ENCODE data around the gene GNG7.

The GNG7 gene

DNA sequence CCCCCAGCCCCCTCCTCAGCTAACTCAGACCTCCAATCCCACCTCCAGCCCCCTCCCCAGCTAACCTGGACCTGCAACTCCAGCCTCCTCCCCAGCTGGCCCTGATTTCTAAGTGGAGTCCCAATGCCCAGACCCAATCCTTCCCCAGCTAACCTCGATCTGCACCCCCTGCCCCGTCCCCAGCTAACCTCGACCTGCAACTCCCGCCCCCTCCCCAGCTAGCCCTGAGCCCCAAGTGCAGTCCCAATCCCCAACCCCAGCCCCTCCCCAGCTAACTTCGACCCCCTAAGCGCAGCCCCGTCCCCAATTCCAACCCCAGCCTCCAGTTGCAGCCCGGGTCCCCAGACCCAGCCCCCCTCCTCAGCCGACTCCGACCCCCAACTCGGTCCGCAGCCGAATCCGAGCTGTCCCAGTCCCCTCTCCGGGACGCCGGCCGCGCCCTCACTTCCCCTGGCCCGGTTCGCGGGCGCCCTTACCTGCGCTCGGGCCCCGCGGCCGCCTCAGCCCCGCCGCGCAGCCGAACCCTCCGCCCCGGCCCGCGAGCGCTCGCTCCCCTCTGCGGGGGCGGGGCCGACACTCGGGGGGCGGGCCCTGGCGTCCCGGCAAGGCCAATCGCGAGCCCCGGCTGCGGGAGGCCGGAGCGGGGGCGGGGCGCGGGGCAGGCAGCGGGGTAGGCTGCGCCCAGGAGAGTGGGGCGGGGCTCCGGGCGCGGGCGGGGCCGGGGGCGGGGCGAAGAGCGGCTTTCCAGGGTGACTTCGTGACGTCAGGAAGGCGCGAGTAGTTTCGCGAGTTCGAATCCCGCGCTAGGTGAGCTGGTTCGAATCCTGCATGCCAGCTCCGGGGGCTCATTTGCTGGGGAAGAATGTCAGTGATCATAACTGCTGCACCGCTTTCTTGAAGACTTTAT lies at the start of gene GNG7:
GNG7 (minus strand) TSS at position 525 of the 907 bp plus-strand sequence. CDS start 182,006 bp downstream, outside the sequence.
- peak; percentile 94 for DNase-seq (ENCODE audit: low spot score)

DNA sequence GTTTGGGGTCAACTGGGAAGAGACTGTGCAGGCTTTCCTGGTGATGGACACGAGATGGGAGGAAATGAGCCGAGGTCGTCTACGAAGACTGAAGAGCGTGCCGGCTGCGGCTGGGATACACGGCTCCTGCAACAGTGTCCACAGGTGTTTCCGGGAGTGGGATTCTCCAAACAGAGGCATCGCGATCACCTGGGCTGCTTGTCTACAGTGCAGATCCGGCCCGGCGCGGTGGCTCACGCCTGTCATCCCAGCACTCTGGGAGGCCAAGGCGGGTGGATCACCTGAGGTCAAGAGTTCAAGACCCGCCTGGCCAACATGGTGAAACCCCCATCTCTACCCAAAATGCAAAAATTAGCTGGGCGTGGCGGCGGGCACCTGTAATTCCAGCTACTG lies 48.9 kb upstream of the GNG7 start:
- no peak for DNase-seq (ENCODE audit: low spot score)

DNA sequence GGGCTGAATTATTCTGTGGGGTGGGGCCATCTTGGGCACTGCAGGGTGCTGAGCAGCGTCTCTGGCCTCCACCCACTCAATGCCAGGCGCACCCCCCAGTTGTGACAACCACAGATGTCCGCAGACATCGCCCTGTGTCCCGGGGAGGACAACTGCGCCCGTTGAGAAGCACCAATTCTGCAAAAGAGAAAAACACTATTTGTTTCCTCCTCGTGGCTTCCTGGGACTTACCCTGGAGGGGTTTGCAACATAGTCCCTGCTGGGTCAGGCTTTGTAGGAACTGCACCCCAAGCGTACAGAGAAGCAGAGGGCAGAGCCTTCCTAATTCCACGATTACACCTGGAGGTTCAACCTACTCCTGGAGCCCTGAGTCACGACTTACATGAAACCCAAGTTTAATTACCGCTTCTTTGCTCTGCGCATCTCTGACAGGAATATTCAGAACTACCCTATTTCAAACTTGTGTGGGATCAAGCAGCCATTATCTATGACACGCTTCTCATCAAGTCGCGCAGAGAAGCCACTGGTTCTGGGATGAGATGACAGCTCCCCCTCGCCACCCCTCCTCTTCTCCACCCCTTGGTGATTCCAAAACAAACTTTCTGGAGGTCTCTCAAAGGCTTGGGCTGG lies 48.4 kb upstream of the GNG7 start:
- DNase-seq (ENCODE audit: low spot score) = no peak

DNA sequence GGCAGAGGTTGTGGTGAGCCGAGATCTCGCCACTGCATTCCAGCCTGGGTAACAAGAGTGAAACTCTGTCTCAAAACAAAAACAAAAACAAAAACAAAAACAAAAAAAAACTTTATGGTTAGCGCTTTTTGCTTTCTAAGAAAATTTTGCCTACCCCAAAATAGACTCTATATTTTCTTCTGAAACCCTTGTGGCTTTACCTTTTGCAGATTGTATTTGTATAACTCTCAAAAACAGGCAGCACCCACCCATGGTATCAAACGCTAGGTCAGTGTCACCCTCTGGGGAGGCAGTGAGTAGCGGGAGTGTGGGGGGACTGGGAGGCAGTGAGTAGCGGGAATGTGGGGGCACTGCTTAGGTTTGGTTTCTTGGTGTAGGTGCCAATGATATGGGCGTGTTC lies 44.9 kb upstream of the GNG7 start:
- DNase-seq (ENCODE audit: low spot score) = no peak

DNA sequence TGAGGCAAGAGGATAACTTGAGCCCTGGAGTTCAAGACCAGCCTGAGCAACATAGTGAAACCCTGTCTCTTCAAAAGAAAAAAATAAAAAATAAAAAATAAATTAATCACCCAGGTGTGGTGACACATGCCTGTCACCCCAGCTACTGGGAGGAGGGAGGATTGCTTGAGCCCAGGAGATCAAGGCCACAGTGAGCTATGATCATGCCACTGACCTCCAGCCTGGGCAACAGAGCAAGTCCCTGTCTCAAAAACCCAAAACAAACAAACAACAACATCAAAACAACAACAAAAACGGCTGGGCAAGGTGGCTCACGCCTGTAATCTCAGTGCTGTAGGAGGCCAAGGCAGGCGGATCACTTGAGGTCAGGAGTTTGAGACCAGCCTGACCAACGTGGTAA lies 41.6 kb upstream of the GNG7 start:
- no peak for DNase-seq (ENCODE audit: low spot score)

DNA sequence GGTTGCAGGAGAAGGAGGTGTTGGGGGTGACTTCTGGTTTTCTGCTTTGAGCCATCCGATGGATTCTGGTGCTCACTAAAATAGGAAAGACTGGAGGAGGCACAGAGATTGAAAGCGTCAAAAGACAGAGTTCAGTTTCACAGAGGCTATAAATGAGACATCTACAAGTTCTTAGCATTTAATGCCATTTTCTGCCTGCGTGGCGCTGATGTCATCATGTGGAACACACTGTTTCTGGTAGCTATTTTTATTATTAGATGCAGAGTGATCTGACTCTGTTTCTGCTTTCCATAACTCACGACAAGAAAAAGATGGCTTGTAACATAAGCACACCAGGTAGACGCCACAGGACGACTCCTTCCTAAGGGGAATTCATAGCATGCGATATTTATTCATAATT lies 40.6 kb upstream of the GNG7 start:
- no peak for DNase-seq (ENCODE audit: low spot score)

DNA sequence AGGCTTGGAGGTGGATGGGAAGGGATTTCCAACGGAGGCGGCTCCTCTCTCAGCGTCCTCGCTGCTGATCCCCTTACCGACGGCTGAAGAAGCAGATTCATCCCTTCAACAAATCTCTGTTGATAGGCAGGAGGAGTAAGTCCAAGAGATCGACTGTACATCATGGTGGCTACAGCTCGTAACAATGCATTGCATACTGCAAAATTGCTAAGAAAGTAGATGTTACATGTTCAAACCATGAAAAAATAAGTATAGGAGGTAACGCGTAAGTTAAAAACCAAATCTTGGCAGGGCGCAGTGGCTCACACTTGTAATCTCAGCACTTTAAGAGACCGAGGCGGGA lies 37.8 kb upstream of the GNG7 start:
- DNase-seq (ENCODE audit: low spot score) = no peak

DNA sequence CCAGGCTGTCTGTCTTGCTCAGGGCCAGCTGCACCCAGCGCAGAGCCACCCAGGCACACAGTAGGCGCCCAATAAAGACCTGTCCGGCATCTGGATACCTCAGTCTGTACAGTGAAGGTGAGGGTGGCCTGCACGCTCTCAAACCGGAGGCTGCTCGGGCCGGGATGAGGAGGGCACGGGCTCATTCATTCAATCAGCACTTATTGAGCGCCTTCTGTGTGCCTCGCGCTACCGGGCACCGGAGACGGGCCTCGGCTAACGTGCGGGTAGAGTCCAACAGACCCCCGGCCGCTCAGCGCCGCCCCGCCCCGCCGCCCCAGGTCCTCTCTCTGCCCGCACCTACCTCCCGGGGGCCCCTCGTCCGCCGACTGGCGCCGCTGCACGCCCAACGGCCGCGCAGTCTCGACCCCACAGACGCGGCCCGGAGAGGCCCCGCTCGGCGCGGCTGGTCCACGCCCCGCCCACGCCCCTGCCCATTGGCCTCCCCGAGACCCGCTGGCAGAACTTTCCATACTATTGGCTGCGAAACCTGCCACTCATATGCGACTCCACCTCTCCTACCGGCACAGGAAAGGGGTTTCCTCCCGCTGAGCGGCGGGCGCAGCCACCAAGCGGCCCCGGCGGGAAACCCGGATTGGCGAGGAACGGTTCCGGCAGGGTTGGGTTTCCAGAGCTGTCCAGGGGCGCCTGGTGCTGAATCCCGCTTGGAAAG lies 37.3 kb upstream of the GNG7 start, which contains the start of gene SLC39A3:
SLC39A3 (minus strand) TSS at position 416 of the 712 bp plus-strand sequence. CDS start 2,760 bp downstream, outside the sequence.
- peak; percentile 99 for DNase-seq (ENCODE audit: low spot score)

DNA sequence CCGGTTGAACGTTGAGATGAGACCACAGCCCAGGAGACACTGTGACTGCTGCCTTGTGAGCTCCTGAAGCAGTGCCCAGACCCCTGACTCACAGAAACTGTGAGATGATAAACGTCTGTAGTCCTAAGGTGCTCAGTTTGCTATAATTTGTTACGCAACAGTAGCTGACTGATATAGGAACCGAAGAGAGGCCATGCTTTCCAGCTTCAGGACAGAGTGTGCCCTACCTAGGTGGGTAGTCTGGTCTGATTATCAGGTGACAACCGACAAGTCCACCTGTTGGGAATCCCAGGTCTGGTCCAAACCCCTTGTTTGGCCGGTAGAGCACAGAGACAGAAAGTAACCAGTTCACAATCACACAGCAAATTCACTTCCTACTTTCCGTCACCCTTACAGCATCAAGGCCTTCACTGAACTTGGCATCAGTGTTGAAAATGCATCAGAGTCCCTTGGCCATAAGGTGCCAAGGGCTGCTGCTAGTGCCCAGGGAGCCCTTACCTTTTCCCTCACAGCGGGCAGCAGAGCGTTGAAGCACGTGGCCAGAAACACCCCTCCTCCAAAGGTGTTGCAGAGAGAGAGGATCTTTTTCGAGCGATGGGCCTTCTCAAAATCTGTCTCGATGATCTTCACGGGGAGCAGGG lies 34.2 kb upstream of the GNG7 start:
- DNase-seq (ENCODE audit: low spot score) = no peak

DNA sequence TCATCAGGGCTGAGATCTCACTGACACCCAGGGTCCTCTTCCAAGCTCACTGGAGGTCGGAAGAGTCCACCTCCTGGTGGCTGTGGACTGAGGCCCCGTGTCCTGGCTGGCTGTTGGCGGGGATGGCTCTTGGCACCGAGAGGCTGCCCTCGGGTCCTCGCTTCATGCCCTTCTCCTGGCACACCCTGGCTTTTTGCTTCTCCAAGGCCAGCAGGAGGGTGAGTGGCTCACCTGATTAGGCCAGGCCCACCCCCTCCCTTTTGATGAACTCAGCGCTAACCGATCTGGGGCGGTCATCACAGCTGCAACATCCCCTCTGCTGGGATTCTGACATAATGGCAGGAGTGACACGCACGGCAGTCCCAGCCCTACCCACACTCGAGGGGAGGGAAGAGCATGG lies 32.9 kb upstream of the GNG7 start:
- no peak for DNase-seq (ENCODE audit: low spot score)

DNA sequence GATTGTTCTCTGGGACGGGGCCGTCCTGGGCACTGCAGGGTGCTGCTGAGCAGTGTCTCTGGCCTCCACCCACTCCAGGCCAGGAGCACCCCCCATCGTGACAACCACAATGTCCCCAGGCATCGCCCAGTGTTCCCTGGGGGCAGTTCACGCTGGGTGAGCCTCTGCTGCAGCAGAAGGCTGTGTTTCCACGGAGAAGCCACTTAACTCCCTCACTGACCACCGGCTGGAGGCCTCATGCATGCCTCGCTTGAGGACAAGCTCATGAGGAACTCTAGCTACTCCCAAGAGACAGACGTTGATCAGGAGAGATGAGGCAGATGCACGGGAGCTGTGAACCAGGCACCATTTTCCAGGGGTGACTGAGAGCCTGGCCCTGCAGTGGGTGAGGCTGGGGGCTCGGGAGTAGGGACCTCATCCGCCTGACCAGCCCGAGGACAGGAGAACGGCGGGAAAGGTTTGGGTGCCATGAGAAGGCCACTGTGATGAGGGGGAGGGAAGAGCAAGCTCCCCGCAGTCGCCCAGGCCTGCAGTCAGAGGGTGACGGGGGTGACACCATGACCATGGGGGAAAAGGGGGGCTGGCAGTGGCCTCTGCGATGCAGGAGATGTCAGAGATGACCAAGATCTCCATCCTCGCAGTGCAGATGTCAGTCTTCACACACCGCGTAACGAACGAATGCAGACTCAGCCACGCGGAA lies 32.2 kb upstream of the GNG7 start:
- no peak for DNase-seq (ENCODE audit: low spot score)

DNA sequence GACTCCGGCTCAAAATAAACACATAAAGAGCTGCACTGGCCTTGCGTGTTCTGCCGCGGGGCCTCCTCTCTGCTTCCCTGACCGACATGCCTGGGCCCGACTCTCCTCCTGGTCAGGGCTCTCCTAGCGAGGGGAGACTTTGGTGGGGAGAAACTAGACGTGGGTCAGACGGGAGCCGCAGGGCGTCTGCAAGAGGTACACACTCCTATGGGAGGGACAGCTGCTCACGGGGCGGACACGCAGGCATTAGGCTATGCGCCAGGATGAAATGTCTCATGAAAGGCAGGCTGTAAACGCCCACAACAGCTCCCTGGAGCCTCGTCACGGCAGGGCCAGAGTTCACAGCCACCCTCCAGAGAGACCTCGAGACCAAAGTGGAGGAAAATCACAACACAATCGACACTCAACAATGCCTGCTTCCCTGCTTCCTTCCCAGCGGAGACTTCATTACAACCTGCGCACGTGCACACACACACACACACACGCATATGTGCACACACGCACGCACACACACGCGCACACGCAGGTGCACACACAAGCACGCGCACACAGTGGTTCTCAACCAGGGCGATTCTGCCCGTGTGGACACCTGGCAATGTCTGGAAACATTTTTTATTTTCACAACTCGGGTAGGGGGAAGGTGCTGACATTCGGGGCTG lies 31.6 kb upstream of the GNG7 start:
- no peak for DNase-seq (ENCODE audit: low spot score)

DNA sequence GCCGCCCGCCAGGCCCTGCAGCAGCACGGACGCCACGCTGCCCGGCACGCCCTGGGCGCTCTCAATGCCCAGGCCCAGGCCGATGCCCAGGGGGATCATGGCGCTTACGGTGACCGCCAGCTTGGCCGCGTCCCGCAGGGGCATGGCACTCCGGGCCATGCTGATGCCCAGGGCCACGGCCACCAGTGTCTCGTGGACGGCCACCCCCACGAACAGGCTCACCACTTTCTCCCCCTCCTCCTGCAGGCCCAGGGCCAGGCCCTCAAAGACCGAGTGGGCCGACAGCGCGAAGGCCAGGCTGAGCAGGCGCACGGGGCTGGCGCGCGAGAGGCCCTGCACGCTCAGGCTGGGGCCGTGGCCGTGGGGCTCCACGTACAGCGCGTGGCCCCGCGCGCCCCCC lies 30.4 kb upstream of the GNG7 start:
- DNase-seq (ENCODE audit: low spot score) = no peak

DNA sequence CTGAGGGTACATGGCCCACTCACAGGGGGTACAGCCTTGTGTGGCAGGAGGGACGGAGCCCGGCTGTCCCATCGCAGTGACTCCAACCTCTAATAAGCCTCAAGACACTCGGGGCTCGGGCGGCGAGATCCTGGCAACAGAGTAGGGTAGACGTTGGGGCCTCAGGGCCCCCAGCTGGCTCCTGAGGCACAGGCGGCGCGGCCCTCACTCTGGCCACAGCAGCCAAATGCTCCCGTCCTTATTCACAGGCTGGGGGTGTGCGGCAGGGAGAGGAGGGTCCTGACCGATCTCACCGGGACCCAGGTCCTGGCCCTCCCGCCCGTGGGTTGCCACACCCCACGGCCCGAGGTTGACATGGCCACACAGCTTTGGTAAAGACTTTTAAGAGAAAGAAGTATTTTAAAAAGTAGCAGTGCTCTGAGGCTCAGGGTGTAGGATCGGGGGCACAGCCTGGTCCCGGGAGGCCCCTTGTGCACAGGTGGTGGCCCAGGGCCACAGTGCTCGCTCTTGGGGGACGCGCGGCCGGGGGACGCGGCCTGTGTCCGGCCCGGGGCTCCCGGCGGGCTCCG lies 29.7 kb upstream of the GNG7 start:
- no peak for DNase-seq (ENCODE audit: low spot score)

DNA sequence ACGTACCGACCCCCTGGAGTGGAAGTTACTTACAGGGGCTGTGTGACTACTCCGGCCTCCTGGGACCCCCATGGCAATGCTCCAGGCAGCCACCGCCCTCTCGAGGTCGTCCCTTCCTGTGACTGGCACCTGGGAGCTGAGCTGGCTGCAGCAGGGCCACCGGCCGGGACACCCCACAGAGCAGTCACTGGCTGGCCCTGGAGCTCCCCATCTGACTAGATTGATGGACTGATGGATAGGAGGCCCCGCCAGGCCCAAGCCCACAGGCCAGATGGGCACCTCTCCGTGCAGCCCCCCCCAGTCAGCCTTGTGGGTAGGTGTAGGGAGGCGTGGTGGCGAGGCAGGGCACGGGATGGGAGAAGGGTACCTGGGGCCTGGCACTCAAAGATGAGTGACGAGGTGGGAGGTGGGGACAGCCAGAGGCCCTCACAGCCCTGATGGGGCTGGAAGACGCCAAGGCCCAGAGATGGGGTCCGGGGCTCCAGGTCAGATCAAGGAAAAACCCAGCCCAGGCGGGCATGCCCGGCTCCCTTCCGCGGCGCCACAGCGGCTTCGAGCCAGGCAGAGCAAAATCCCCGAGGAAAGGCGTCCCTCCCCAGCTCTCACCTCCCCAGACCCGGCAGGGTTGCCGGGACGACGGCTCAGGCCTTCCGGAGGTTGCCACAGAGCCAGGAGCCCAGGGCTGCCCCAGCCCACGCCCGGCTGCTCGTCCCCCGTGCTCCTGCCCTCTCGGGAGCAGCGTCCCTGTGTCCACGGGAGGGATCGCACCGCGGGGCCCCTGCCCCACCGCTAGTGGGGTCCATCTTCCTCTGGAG lies 28.9 kb upstream of the GNG7 start:
- DNase-seq (ENCODE audit: low spot score) = no peak

DNA sequence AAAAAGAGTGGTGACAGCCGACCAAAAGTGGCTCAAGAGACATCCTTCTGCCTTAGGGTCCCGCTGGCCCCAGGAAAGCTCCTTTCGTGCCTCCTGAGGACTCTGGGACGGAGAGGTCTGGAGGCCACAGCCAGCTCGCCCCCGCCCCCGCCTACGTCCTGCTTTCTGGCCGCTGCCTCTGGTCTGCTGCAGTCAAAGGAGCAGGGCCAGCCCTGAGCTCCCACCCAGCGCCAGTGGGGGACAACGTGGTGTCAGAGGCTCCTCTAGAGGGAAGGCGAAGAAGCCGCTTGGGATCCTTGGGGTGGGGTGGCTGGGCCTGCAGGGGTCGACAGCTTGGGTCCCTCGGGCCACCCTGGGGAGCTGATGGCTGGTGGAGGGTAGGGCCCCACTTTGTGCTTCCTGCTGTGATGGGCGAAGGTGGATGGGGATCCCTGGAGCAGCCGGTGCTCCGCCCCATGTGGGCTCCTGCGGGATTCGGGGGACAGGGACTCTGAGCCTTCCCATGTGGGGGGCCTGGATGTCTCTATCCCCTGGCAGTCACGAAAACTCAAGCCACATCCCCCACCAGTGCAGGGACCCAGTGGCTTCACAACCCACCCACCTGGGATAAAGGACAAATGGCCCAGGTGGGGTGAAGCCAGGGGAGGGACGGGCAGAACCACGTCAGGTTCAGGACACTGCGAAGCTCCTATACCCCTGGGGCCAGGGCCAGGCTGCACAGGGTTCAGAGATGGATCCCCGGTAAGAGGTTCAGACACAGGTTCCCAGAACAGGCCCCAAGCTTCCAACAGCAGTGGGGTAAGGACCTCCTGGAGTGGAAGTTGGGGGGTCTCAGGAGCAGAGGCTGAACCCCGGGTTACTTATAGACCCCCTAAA lies 27.7 kb upstream of the GNG7 start:
- DNase-seq (ENCODE audit: low spot score) = no peak

DNA sequence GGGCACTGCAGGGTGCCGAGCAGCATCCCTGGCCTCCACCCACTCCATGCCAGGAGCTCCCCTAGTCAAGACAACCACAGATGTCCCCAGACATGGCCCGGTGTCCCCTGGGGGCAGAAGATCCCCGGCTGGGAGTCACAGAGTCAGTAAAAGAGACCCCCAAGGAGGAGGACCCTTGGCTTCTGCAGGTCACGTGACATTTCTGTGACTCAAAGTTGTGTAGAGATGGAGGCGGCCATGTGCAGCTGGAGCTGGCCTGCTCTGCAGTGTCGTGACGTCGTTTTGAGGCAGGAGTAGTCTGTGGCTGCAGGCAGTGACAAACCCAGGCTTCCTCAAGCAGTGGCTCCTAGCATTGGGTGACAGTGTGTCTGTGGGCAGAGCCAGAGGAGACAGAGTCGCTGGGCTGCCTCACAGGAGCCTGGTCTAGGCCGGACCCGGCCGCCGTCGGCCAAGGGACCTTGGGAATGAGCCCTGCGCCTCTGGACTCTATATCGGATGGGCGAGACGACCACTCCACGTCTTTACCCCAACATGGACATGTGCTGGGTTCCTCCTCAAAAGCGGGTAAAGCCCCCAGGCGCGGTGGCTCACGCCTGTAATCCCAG lies 26.4 kb upstream of the GNG7 start:
- no peak for DNase-seq (ENCODE audit: low spot score)

DNA sequence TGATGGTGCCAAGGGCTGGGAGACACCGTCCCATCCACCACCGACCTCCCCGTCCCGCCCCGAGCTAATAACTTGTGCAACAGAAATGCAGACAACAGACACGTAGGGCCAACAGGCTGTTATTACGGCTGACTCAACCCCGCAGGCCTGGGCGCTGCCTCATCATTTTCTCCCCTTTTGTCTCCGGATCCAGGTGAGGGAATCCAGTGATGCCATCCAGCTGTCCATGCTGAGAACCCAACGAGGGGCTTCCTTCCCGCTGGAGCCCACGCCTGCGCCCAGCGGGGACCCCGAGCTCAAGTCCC lies 25.1 kb upstream of the GNG7 start:
- DNase-seq (ENCODE audit: low spot score) = no peak

Data from left forelimb (tissue), 1 donor.